ACC112 (cell line): ENCODE data around the gene APOBEC3B.

Experiments
- H2AFZ ChIP-seq: fragments of 200-600 bp; sonication (generic); one replicate; pipeline ENCODE4 v1.6.0; 2017; ENCODE audit warnings: antibody characterized with exemption, low read length; ENCODE audit not compliant: unreplicated experiment
- H3K27ac ChIP-seq: fragments of 200-600 bp; sonication (generic); 2 replicates; pipeline ENCODE4 v1.5.1; 2014; ENCODE audit warnings: low read depth, mild to moderate bottlenecking, antibody characterized with exemption, low read length, moderate library complexity
- H3K27me3 ChIP-seq: fragments of 200-600 bp; sonication (generic); 2 replicates; pipeline ENCODE4 v1.6.1; 2014; ENCODE audit warnings: mild to moderate bottlenecking, antibody characterized with exemption, low read length, moderate library complexity, mixed read lengths; ENCODE audit not compliant: insufficient read depth
- H3K36me3 ChIP-seq: fragments of 200-600 bp; sonication (generic); 2 replicates; pipeline ENCODE4 v1.6.1; 2016; ENCODE audit warnings: mild to moderate bottlenecking, antibody characterized with exemption, low read length, moderate library complexity, mixed read lengths; ENCODE audit not compliant: insufficient read depth
- H3K4me1 ChIP-seq: fragments of 200-600 bp; sonication (generic); one replicate; pipeline ENCODE4 v1.6.1; 2016; ENCODE audit warnings: low read length, mixed read lengths; ENCODE audit not compliant: insufficient read depth, unreplicated experiment, control insufficient read depth
- H3K4me3 ChIP-seq: fragments of 200-600 bp; sonication (generic); 2 replicates; pipeline ENCODE4 v1.5.1; 2014; ENCODE audit warnings: mild to moderate bottlenecking, low read depth, low read length
- H3K79me2 ChIP-seq: fragments of 200-600 bp; sonication (generic); one replicate; pipeline ENCODE4 v1.6.0; 2016; ENCODE audit warnings: low read length; ENCODE audit not compliant: control insufficient read depth, unreplicated experiment, insufficient read depth

APOBEC3B gene

DNA sequence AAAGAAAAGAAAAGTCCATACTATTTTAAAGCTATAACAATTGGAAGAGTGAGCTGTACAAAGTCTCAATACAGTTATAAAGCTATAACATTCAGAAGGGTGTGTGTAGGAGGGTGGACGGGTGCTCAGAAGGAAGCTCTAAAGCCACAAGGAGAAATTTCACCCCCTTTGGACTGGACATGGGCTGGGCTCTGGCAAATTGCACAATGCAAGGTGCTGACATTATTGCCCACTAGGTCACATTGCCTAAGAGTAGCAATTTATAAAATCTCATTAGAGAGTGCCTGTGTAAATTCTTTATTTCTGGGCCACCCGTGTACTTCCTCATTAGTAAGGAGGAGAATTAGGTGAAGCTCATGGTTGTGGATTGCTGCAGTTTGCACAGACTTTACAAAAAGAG, 30.4 kb upstream of the APOBEC3B start:
- no peaks in the 10 kb centered on the region for H3K4me1 ChIP-seq
- no peak overlapping the region for H3K27ac ChIP-seq
- H3K4me3 ChIP-seq, result no peak overlapping the region
- H3K79me2 ChIP-seq, result no peaks in the 10 kb centered on the region
- peaks cover 15% of the 10 kb centered on the region for H3K27me3 ChIP-seq
- H2AFZ ChIP-seq, result no peak overlapping the region
- H3K36me3 ChIP-seq, result no peaks in the 10 kb centered on the region

DNA sequence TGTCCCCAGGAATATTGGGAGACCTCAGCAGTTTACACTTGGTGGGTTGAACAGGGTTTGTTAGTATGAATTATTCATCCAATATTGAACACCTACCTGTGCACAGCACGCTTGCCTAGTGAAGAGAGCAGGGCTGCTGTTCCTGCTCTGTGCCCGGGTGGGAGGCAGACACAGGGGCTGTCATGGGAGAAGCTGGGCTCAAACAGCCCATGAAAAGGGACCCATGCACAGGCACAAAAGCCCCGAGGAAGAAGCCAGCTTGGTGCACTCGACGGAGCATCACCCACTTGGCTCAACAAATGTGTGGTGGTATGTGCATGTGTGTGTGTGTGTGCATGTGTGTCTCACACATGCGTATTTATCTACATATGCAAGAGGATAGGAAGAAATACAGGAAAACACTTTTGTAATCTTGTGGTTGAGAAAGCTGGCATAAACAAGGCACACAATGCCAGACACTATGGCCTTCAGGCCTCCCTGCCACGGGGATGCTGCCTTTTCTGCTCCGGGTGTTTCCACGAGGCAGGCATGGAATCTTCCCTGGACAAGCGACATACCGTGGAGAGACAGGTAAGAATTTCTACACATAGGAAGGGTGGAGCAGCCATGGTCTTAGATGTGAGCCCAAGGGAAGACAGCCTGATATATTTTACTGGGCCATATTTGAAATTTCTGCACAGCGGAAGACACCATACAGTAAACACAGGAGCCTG, 29.7 kb upstream of the APOBEC3B start:
- Histone ChIP-seq H3K36me3 (no peaks in the 10 kb centered on the region), H3K27ac (no peak overlapping the region), H3K79me2 (no peaks in the 10 kb centered on the region), H3K27me3 (peaks cover 8% of the 10 kb centered on the region), H3K4me1 (no peaks in the 10 kb centered on the region), H3K4me3 (no peak overlapping the region), H2AFZ (no peak overlapping the region)

- no peaks in the 10 kb centered on the region for H3K36me3 ChIP-seq
- no peak overlapping the region for H2AFZ ChIP-seq
- H3K27ac ChIP-seq, result no peak overlapping the region
- H3K79me2 ChIP-seq, result no peaks in the 10 kb centered on the region
- H3K4me3 ChIP-seq, result no peak overlapping the region
- peaks cover 3% of the 10 kb centered on the region; the same call in 1 of the 2 replicates for H3K27me3 ChIP-seq
- no peaks in the 10 kb centered on the region for H3K4me1 ChIP-seq
These were observed 29.1 kb upstream of the APOBEC3B start for GRCh38 chr22:38953091-38953490.

GRCh38 chr22:38953577-38954413, 28.4 kb upstream of the APOBEC3B start:
- no peaks in the 10 kb centered on the region for H3K79me2 ChIP-seq
- H3K27me3 ChIP-seq, result no peaks in the 10 kb centered on the region; the same call in 1 of the 2 replicates
- H3K4me1 ChIP-seq, result no peaks in the 10 kb centered on the region
- H3K36me3 ChIP-seq, result no peaks in the 10 kb centered on the region
- H3K4me3 ChIP-seq, result no peak overlapping the region
- no peak overlapping the region for H3K27ac ChIP-seq
- no peak overlapping the region for H2AFZ ChIP-seq

DNA sequence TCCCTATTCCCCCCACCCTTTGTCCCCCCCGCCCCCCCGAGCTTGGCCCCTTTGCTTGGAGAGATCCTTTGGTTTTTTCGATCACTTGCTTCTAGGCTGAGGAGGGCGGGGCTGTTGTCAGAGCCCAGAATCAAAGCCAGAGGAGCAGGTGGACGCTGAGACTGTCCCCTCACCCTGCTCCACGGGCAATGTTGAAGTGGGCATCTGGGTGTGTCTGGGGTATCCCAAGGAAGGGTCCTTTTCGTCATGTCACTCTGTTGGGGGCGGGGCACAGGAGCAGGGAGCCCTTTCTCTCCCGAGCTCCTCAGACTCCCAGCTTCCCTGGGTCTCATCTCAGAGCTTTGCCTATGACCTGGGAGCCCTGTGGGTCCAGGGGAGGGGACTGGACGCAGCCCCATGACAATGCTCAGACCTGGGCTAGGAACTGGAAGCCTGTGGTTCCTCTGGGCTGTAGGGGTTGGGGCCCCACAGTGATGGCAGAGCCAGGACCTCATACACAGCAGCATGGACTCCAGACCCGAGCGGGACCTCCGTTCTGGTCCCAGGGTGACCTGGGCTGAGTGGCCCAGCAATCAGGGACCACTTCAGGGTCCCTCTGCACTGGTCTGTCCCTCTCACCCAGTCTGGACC, 27.6 kb upstream of the APOBEC3B start:
- Histone ChIP-seq H3K4me3 (no peak overlapping the region), H3K27me3 (no peaks in the 10 kb centered on the region; the same call in 1 of the 2 replicates), H3K27ac (no peak overlapping the region), H2AFZ (no peak overlapping the region), H3K79me2 (no peaks in the 10 kb centered on the region), H3K4me1 (no peaks in the 10 kb centered on the region), H3K36me3 (no peaks in the 10 kb centered on the region)

- no peaks in the 10 kb centered on the region for H3K79me2 ChIP-seq
- no peak overlapping the region for H3K4me3 ChIP-seq
- H3K36me3 ChIP-seq, result no peaks in the 10 kb centered on the region
- H3K4me1 ChIP-seq, result no peaks in the 10 kb centered on the region
- no peaks in the 10 kb centered on the region; the same call in 1 of the 2 replicates for H3K27me3 ChIP-seq
- no peak overlapping the region for H3K27ac ChIP-seq
- H2AFZ ChIP-seq, result no peak overlapping the region
These were observed 26.8 kb upstream of the APOBEC3B start for GRCh38 chr22:38955250-38955905.

GRCh38 chr22:38955926-38956325, 26.2 kb upstream of the APOBEC3B start:
- Histone ChIP-seq H3K4me1 (no peaks in the 10 kb centered on the region), H3K27ac (no peak overlapping the region), H3K36me3 (no peaks in the 10 kb centered on the region), H2AFZ (no peak overlapping the region), H3K4me3 (no peak overlapping the region), H3K27me3 (no peaks in the 10 kb centered on the region; the same call in 1 of the 2 replicates), H3K79me2 (no peaks in the 10 kb centered on the region)

DNA sequence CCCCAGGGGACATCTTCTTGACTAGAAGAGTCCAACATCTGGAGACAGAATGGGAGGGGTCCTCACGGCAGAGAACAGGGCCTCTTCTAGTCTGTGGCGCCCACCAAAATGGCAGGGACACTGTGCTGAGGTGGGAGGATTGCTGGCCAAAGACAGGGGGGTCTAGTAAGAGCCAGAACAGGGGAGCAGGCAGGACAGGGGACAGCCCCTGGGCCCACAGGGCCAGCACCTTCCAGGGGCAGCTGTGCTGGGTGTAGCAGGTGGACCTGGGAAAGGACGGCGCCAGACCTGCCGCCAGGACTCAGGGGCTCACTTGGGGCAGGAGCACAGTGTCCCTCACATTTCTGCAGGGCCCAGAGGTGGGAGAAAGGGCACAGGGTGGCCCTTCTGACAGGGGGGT, 25.6 kb upstream of the APOBEC3B start:
- H2AFZ ChIP-seq, result no peak overlapping the region
- H3K4me3 ChIP-seq, result no peak overlapping the region
- H3K27me3 ChIP-seq, result no peaks in the 10 kb centered on the region; the same call in 1 of the 2 replicates
- H3K27ac ChIP-seq, result no peak overlapping the region
- H3K79me2 ChIP-seq, result no peaks in the 10 kb centered on the region
- H3K4me1 ChIP-seq, result no peaks in the 10 kb centered on the region
- no peaks in the 10 kb centered on the region for H3K36me3 ChIP-seq

DNA sequence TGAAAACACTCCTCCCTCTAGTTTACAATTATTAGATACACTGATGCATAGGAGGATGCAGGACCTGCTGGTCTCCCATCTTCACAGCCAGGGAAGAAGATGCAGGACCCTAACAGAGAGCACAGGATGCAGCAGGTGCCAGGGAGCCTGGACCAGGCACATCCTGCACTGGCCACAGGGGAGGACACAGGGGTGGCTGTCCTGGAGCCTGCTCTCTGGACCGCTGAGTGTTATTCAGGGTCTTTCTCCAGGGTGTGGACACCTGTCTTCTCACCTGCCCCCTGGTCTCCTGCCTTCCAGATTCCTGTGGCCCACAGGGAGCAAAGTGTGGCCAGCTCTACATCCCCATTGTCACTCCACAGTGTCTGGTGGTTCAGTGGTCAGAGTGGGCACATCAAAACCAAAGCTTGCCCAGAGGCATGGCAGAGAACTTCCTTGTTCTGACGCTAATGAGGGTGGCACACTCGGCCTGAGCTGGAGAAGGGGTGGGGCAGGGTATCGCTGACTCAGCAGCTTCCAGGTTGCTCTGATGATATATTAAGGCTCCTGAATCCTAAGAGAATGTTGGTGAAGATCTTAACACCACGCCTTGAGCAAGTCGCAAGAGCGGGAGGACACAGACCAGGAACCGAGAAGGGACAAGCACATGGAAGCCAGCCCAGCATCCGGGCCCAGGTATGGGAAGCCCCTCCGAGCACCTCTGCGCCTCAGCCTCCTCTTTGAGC, 24.9 kb upstream of the APOBEC3B start, which contains the start of gene APOBEC3A:
Gene APOBEC3A (plus strand): TSS at position 564 of the 725 bp plus-strand sequence. CDS start 83 bp downstream, at position 647.
- Histone ChIP-seq H2AFZ (no peak within 1 kb of the TSS), H3K27me3 (no peaks in the 10 kb centered on the region; the same call in 1 of the 2 replicates), H3K4me1 (no peaks in the 10 kb centered on the region), H3K36me3 (no peaks in the 10 kb centered on the region), H3K27ac (no peak within 1 kb of the TSS), H3K4me3 (no peak within 1 kb of the TSS), H3K79me2 (no peaks in the 10 kb centered on the region)
